Upper lobe of left lung (tissue), 4 donors: ENCODE results near the gene FAM98A.

ENCODE experiments used
- CTCF ChIP-seq, 6 experiments: fragments of 450-650 bp in 4 of 6; fragments of 200-600 bp in 2 of 6; sonication (generic) in 2 of 6; IDR thresholded peaks; one replicate each; pipeline ENCODE4 v1.5.1; 2016 to 2019; ENCODE audit warnings: antibody characterized with exemption in 6 of 6
- EP300 ChIP-seq, 4 donors: sonication (generic); formaldehyde crosslinking; IDR thresholded peaks; one replicate each; pipeline ENCODE4 v1.5.1; 2017; ENCODE audit warnings: antibody characterized with exemption in 4 of 4, control low read depth in 2 of 4

GRCh38 chr2:33589444-33589843 is 9.7 kb downstream of the FAM98A start:
- TF ChIP-seq CTCF (IDR thresholded peaks at IDR 0.05) (no peak), EP300 (IDR thresholded peaks at IDR 0.05) (no peak)
